HuH-7.5 (cell line): ENCODE data around the gene IRF2.
"Not testable (repeated sequence)": the region's sequence is repeated elsewhere in the genome, so short reads cannot be mapped to it uniquely, and the experiment has no call there.

Source experiments
- DNase-seq: peaks from one replicate; pipeline ENCODE4 v3.0.0; 2011; ENCODE audit warnings: low spot score

Gene IRF2

GRCh38 chr4:184346682-184347081 is 127.7 kb downstream of the IRF2 start:
- no peak for DNase-seq

- not testable (repeated sequence) for DNase-seq
These were observed 128.1 kb downstream of the IRF2 start for GRCh38 chr4:184346273-184346672.

- no peak for DNase-seq
These were observed 128.8 kb downstream of the IRF2 start for GRCh38 chr4:184345573-184345922.

- DNase-seq: no peak
These were observed 129.3 kb downstream of the IRF2 start for GRCh38 chr4:184344899-184345572.

- no peak for DNase-seq
These were observed 129.9 kb downstream of the IRF2 start for GRCh38 chr4:184344435-184344834.

- DNase-seq: peak; percentile 23
These were observed 130.7 kb downstream of the IRF2 start for GRCh38 chr4:184343502-184344177.

- not testable (repeated sequence) for DNase-seq
These were observed 131.5 kb downstream of the IRF2 start for GRCh38 chr4:184342857-184343237.

- no peak for DNase-seq
These were observed 132.0 kb downstream of the IRF2 start for GRCh38 chr4:184342167-184342856.

- DNase-seq: not testable (repeated sequence)
These were observed 134.8 kb downstream of the IRF2 start for GRCh38 chr4:184339398-184340193.

- DNase-seq: no peak
These were observed 136.4 kb downstream of the IRF2 start for GRCh38 chr4:184337907-184338306.
